ENCODE data around the gene POLRMT. TPM values are rescaled to one million over a fixed set of nuclear protein-coding genes. Genes with fewer than 3 reads are reported as not detected.

The POLRMT gene
- total RNA-seq, 1 experiment from 2014 or later = 51.4 TPM

DNA sequence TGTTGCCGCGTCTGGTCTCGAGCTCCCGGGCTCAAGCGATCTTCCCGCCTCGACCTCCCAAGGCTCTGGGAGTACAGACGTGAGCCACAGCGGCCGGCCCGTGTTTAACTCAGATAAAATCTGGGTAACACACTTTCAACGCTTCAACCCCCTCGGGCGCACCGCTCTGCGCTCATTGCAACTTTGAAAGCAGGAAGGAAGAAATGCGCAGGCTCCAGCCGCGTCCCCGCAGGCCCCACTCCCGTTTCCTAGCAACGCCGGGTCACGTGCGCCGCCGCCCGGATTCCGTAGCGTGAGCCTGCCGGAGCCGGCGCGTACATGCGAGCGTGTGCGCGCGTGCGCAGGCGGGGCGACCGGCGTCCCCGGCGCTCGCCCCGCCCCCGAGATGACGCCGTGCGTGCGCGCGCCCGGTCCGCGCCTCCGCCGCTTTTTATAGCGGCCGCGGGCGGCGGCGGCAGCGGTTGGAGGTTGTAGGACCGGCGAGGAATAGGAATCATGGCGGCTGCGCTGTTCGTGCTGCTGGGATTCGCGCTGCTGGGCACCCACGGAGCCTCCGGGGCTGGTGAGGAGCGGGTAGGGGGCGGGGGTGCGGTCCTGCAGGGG lies 61.1 kb downstream of the POLRMT start, which contains the start of gene BSG:
Gene BSG, plus strand, starts transcription at position 457 of the 603 bp plus-strand sequence. Its CDS starts 39 bp downstream, at position 496.
- Mint-ChIP-seq H3K27me3 (ENCODE audit: unreplicated experiment) (no peaks in the 10 kb centered on the region), H3K4me1 (ENCODE audit: low read depth, unreplicated experiment) (peaks cover 16% of the 10 kb centered on the region), H3K27ac (ENCODE audit: unreplicated experiment) (peak within 1 kb of the TSS; percentile 98), H3K9me3 (ENCODE audit: low read depth, unreplicated experiment) (no peaks in the 10 kb centered on the region), H3K4me3 (ENCODE audit: low read depth, unreplicated experiment) (peak within 1 kb of the TSS; percentile 96), H3K36me3 (ENCODE audit: insufficient read depth, unreplicated experiment) (peaks cover 43% of the 10 kb centered on the region)
- CTCF ChIA-PET = interaction anchor here (0.6 kb wide), 1 partner anchor 1175 kb away, joined by 3 read pairs; no protein-coding TSS in a partner anchor
- TF ChIP-seq, protein P1, sequence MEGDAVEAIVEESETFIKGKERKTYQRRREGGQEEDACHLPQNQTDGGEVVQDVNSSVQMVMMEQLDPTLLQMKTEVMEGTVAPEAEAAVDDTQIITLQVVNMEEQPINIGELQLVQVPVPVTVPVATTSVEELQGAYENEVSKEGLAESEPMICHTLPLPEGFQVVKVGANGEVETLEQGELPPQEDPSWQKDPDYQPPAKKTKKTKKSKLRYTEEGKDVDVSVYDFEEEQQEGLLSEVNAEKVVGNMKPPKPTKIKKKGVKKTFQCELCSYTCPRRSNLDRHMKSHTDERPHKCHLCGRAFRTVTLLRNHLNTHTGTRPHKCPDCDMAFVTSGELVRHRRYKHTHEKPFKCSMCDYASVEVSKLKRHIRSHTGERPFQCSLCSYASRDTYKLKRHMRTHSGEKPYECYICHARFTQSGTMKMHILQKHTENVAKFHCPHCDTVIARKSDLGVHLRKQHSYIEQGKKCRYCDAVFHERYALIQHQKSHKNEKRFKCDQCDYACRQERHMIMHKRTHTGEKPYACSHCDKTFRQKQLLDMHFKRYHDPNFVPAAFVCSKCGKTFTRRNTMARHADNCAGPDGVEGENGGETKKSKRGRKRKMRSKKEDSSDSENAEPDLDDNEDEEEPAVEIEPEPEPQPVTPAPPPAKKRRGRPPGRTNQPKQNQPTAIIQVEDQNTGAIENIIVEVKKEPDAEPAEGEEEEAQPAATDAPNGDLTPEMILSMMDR (IDR thresholded peaks at IDR 0.05; ENCODE audit: unreplicated experiment) = no peak
- BruUV-seq (replicated peaks) = no TSS peak
- intact Hi-C loops (cut with micrococcal nuclease; ENCODE audit: unreplicated experiment) = no loop called here
- DNase-seq = peak; percentile 96

DNA sequence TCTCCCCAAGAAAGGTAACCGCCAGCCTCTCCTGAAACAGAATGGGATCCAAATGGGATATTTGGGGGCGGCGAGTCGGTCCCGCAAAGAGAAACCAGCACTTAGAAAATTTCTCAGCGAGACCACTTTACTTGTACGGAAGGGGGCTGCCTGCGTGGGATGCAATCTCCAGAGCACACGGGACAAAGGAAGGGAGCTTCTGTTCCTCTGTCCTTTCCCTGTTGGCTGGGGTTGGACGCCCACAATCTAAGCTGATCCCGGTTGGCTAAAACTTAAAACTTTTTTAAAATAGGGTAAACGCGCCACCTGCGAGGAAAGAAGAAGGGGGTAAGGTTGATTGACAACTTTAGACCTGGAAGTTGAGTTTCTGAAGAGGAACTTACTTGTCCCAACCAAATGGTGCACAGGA lies 61.8 kb downstream of the POLRMT start:
- BruUV-seq (replicated peaks) = no TSS peak
- H3K4me1 Mint-ChIP-seq (ENCODE audit: low read depth, unreplicated experiment) = peaks cover 16% of the 10 kb centered on the region
- DNase-seq = peak; percentile 22
- TF ChIP-seq, protein P1 (IDR thresholded peaks at IDR 0.05; ENCODE audit: unreplicated experiment) = no peak
- H3K9me3 Mint-ChIP-seq (ENCODE audit: low read depth, unreplicated experiment) = no peaks in the 10 kb centered on the region
- peak overlapping the region; percentile 96 for H3K4me3 Mint-ChIP-seq (ENCODE audit: low read depth, unreplicated experiment)
- peaks cover 40% of the 10 kb centered on the region for H3K36me3 Mint-ChIP-seq (ENCODE audit: insufficient read depth, unreplicated experiment)
- H3K27me3 Mint-ChIP-seq (ENCODE audit: unreplicated experiment) = no peaks in the 10 kb centered on the region
- intact Hi-C loops (cut with micrococcal nuclease; ENCODE audit: unreplicated experiment) = no loop called here
- CTCF ChIA-PET = no interaction called here
- peak overlapping the region; percentile 98 for H3K27ac Mint-ChIP-seq (ENCODE audit: unreplicated experiment)

DNA sequence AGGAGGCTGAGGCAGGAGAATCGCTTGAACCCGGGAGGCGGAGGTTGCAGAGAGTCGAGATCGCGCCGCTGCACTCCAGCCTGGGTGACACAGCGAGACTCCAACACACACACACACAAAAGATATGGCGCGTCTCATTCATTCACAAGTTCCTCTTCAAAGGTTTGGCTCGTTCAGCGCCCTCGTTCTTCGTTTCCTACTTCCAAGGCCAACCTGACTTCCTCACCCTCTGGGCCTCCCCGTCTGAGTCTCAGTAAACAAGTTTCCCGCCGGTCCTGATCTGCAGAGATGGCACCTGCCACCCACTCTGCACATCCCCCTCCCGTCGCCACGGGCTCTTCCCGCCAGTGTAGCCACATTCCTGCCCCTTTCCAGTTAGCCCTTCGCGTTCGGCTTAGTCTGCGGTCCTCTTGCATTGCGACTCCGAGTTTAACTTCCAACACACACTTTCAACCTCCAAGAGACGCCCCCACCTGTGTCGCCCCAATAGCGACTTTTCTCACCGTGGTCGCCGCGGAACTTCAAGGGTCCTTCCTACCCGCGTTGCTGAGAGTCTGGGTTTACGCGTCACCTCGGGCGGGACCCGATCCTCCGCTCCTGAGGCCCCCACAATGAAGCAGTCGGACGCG lies 62.3 kb downstream of the POLRMT start:
- peaks cover 37% of the 10 kb centered on the region for H3K36me3 Mint-ChIP-seq (ENCODE audit: insufficient read depth, unreplicated experiment)
- intact Hi-C loops (cut with micrococcal nuclease; ENCODE audit: unreplicated experiment) = no loop called here
- no TSS peak for BruUV-seq (replicated peaks)
- peak overlapping the region; percentile 96 for H3K4me3 Mint-ChIP-seq (ENCODE audit: low read depth, unreplicated experiment)
- peak; percentile 49 for DNase-seq
- peaks cover 16% of the 10 kb centered on the region for H3K4me1 Mint-ChIP-seq (ENCODE audit: low read depth, unreplicated experiment)
- no peaks in the 10 kb centered on the region for H3K27me3 Mint-ChIP-seq (ENCODE audit: unreplicated experiment)
- CTCF ChIA-PET = no interaction called here
- H3K9me3 Mint-ChIP-seq (ENCODE audit: low read depth, unreplicated experiment) = no peaks in the 10 kb centered on the region
- peak overlapping the region; percentile 98 for H3K27ac Mint-ChIP-seq (ENCODE audit: unreplicated experiment)
- TF ChIP-seq, protein P1 (IDR thresholded peaks at IDR 0.05; ENCODE audit: unreplicated experiment) = no peak

DNA sequence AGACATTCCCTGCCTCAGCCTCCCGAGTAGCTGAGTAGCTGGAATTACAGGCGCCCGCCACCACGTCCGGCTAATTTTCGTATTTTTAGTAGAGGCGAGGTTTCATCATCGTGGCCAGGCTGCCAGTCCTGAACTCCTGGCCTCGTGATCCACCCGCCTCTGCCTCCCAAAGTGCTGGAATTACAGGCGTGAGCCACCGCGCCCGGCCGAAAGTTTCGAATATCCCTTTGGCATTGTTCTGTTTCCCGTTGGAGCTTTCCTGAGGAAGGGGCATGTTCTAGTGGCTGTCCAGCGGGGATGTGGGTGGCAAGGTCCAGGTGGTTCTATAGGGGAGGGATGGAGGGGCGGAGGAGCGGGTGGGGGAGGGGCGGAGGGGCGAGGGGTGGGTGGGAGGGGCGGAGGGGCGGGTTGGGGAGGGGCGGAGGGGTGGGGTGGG lies 63.1 kb downstream of the POLRMT start:
- CTCF ChIA-PET = no interaction called here
- DNase-seq = no peak
- no TSS peak for BruUV-seq (replicated peaks)
- intact Hi-C loops (cut with micrococcal nuclease; ENCODE audit: unreplicated experiment) = no loop called here
- Mint-ChIP-seq H3K27me3 (ENCODE audit: unreplicated experiment) (no peaks in the 10 kb centered on the region), H3K9me3 (ENCODE audit: low read depth, unreplicated experiment) (no peaks in the 10 kb centered on the region), H3K4me1 (ENCODE audit: low read depth, unreplicated experiment) (peaks cover 15% of the 10 kb centered on the region), H3K4me3 (ENCODE audit: low read depth, unreplicated experiment) (no peak overlapping the region), H3K27ac (ENCODE audit: unreplicated experiment) (peak overlapping the region; percentile 98), H3K36me3 (ENCODE audit: insufficient read depth, unreplicated experiment) (peaks cover 37% of the 10 kb centered on the region)
- TF ChIP-seq, protein P1 (IDR thresholded peaks at IDR 0.05; ENCODE audit: unreplicated experiment) = no peak

Data from Calu3 (cell line).